ENCODE measurements around the gene BGLAP. TPM values are rescaled to one million over a fixed set of nuclear protein-coding genes. Genes with fewer than 3 reads are reported as not detected.

Gene BGLAP
- polyA plus RNA-seq, 1 donor (not counting 4 experiments of a cell fraction or from before 2014, with no cell fraction given): 0.12 TPM

- Histone ChIP-seq H3K9ac (ENCODE audit: control insufficient read depth, extremely low read depth, insufficient read depth, low read length) (no peak overlapping the region), H4K20me1 (ENCODE audit: control insufficient read depth, extremely low read depth, insufficient read depth, low read length) (no peaks in the 10 kb centered on the region), H3K4me3 (ENCODE audit: control insufficient read depth in 2 of 3, extremely low read depth in 1 of 3, insufficient read depth in 2 of 3, low read depth in 1 of 3, low read length in 3 of 3) (no peak overlapping the region), H3K79me2 (ENCODE audit: control insufficient read depth, insufficient read depth, low read length) (no peaks in the 10 kb centered on the region), H3K36me3 (ENCODE audit: control insufficient read depth in 2 of 2, extremely low read depth in 1 of 2, insufficient read depth in 2 of 2, low read length in 2 of 2) (peaks cover 4 to 11% of the 10 kb centered on the region in 2 experiments), H2AFZ (ENCODE audit: control insufficient read depth, low read length) (no peak overlapping the region), H3K4me2 (ENCODE audit: control insufficient read depth, extremely low read depth, insufficient read depth, low read depth, low read length) (no peak overlapping the region), H3K4me1 (ENCODE audit: control insufficient read depth, extremely low read depth, insufficient read depth, low read length) (peaks cover 27% of the 10 kb centered on the region), H3K27ac (ENCODE audit: control insufficient read depth, insufficient read depth, low read length) (no peak overlapping the region), H3K27me3 (ENCODE audit: control insufficient read depth, extremely low read depth, insufficient read depth, low read length) (no peaks in the 10 kb centered on the region), H3K9me1 (ENCODE audit: control insufficient read depth, extremely low read depth, insufficient read depth, low read length) (no peaks in the 10 kb centered on the region), H3K9me3 (ENCODE audit: control insufficient read depth, low read depth, low read length) (no peaks in the 10 kb centered on the region)
- DNase-seq (ENCODE audit: low read depth, low spot score): no peak
- no peak for TF ChIP-seq EZH2 (IDR thresholded peaks at IDR 0.05; ENCODE audit: low read length)
- no peak for TF ChIP-seq CTCF (optimal IDR thresholded peaks at IDR 0.05 in 1 of 3, IDR thresholded peaks at IDR 0.05 in 1 of 3, conservative IDR thresholded peaks at IDR 0.05 in 1 of 3; ENCODE audit: extremely low read depth in 1 of 3, insufficient read depth in 2 of 3, low read length in 3 of 3)
- dilution Hi-C loops (cut with MboI; ENCODE audit: extremely low pct_ligation_motif_present, low sequenced_read_pairs): no loop called here
- no peak for FAIRE-seq
Measured at GRCh38 chr1:156238248-156238647, 3.7 kb upstream of the BGLAP start.

GRCh38 chr1:156241311-156241811 lies 623 bp upstream of the BGLAP start:
- dilution Hi-C loops (cut with MboI; ENCODE audit: extremely low pct_ligation_motif_present, low sequenced_read_pairs): no loop called here
- FAIRE-seq: peak; percentile 95
- H3K4me2 ChIP-seq (ENCODE audit: control insufficient read depth, extremely low read depth, insufficient read depth, low read depth, low read length): peak overlapping the region; percentile 55
- H3K9ac ChIP-seq (ENCODE audit: control insufficient read depth, extremely low read depth, insufficient read depth, low read length): peak overlapping the region; percentile 44
- TF ChIP-seq CTCF (optimal IDR thresholded peaks at IDR 0.05 in 1 of 3, IDR thresholded peaks at IDR 0.05 in 1 of 3, conservative IDR thresholded peaks at IDR 0.05 in 1 of 3; ENCODE audit: extremely low read depth in 1 of 3, insufficient read depth in 2 of 3, low read length in 3 of 3) (no peak), EZH2 (IDR thresholded peaks at IDR 0.05; ENCODE audit: low read length) (no peak)
- H3K4me1 ChIP-seq (ENCODE audit: control insufficient read depth, extremely low read depth, insufficient read depth, low read length): peaks cover 24% of the 10 kb centered on the region
- no peaks in the 10 kb centered on the region for H4K20me1 ChIP-seq (ENCODE audit: control insufficient read depth, extremely low read depth, insufficient read depth, low read length)
- H3K9me1 ChIP-seq (ENCODE audit: control insufficient read depth, extremely low read depth, insufficient read depth, low read length): no peaks in the 10 kb centered on the region
- no peak overlapping the region for H3K27ac ChIP-seq (ENCODE audit: control insufficient read depth, insufficient read depth, low read length)
- no peaks in the 10 kb centered on the region for H3K79me2 ChIP-seq (ENCODE audit: control insufficient read depth, insufficient read depth, low read length)
- H3K4me3 ChIP-seq (ENCODE audit: control insufficient read depth in 2 of 3, extremely low read depth in 1 of 3, insufficient read depth in 2 of 3, low read depth in 1 of 3, low read length in 3 of 3): no peak overlapping the region
- H3K36me3 ChIP-seq (ENCODE audit: control insufficient read depth in 2 of 2, extremely low read depth in 1 of 2, insufficient read depth in 2 of 2, low read length in 2 of 2): peaks cover 4 to 5% of the 10 kb centered on the region in 2 experiments
- DNase-seq (ENCODE audit: low read depth, low spot score): peak; percentile 40
- H2AFZ ChIP-seq (ENCODE audit: control insufficient read depth, low read length): no peak overlapping the region
- peaks cover 13% of the 10 kb centered on the region for H3K27me3 ChIP-seq (ENCODE audit: control insufficient read depth, extremely low read depth, insufficient read depth, low read length)
- no peaks in the 10 kb centered on the region for H3K9me3 ChIP-seq (ENCODE audit: control insufficient read depth, low read depth, low read length)

Measured in keratinocyte (primary cell).